ENCODE results near the gene PRDM8.
A peak's percentile ranks its signal among the peaks of the same experiment; 100 is the strongest.

Gene PRDM8

GRCh38 chr4:80184053-80184824 is 13.1 kb upstream of the PRDM8 start:
- peak; percentile 52 for DNase-seq

GRCh38 chr4:80184825-80185756 is 12.2 kb upstream of the PRDM8 start:
- DNase-seq, result no peak

DNA sequence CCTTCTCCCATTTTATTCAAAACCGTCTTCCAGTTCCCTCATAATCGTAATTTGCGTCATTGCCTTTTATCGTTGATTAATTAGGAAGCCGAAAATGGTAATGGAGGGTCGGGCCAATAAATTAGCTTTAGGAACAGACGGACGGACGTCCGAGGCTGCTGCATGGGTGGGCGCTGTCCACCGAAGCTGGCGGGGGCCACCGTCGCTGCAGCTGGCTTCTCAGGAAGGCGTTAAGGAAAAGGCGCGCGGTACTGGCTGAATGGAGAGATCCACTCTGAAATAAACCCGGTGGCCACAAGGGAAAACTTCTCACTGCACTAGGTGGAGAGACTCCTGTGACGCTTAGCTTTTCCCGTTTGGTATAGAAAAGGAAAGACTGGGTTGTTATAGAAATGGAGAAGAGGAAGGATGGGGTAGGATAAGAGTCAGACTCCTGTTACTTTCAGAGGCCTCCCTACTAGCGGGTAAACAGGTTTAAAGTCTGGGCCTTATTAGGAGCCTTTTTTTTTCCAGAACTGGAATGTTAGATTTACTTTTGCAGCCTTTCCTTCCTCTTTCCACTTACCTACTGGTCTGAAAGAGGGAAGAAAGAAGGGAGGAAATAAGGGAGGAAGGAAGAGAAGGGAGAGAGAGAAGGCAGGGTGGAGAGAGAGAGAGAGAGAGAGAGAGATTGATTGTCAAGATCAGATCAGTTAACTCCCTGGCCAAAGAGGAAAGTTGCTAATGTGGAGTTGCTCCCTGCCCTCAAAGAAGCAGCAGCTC is 11.3 kb upstream of the PRDM8 start:
- no peak for DNase-seq

DNA sequence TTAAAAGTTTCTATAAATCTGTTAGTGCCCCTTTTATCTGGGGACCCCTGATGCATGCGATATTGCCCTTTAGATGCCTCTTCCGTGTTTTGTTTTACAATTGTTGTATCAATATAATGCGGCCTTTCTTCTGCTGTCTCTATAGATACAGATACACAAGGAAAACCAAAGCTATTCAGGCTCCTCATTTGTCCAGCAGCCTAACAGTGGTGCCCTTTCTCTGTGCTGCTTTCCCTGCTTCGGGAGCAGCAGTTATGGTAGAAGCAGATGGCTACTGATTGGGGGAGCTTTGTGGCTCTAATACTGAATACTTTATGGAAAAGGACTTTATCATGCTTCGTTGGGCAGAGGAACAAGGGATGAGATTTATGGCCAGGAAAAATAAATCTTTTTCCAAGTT is 10.6 kb upstream of the PRDM8 start:
- DNase-seq, result no peak

DNA sequence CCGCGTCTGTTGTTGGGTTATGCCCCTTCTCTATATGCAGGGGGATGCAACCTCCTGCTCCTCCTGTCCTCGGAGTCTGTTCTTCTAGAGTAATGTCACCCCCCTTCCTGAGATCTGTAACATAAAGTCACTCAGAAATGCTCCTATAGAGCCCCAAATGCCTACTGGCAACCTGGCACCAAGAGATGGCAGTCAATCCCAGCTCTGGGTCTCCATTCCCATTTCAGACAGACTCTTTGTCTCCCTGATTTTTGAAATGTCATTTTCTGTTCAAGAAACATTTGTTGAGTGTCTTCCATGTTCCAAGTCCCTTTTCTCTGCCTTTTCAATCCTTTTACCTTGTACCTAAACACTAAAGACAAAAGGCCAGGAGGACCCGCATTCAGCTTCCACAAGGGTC is 9.6 kb upstream of the PRDM8 start:
- no peak for DNase-seq

DNA sequence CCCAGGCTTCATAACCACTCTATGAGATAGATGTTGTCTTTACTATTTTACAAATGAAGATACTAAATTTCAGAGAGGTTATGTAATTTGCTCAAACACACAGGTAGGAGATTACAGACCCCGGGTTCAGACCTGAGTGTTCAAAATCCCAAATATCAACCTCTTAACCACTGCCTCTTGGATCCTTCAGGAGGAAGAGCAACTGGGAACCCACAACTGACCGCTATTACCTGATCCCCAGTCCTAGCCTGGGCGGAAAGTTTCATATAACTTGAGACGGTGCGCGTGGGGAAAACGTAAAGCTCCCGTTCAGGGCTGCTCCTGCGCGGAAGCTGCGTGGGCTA is 8.9 kb upstream of the PRDM8 start:
- DNase-seq, result no peak

DNA sequence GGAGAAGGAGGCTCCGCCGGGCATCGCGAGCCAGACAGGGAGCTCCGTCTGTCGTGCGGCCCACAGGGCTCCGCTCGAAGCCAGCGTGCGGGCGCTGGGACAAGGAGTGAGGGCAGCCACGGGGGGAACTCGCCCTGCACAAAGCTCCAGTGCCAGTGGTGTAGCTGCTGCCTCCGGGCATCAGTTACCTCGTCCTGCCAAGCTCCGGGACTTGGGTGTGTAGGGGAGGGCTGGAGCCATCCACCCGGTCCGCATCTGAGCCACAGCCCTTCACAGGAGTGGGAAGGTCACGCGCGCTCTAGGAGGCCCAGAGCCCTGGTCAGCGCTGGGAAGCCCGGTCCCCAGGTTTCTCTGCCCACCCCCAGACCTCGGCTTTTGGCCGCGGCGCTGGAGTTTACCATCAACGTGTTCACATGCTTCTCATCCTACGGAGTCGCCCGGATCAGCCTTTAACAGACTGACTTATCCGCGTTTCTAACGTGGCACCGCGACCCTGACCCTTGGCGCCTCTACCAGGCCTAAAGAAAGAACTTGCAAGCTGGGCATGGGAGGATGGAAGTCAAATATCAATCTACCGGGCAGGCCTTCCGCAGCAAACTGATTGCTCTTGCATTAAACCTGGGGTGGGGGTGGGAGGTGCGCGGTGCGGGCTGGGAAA is 8.4 kb upstream of the PRDM8 start:
- DNase-seq, result no peak

- DNase-seq, result no peak
Measured at GRCh38 chr4:80189581-80189955, 7.7 kb upstream of the PRDM8 start.

GRCh38 chr4:80189956-80190677 is 7.2 kb upstream of the PRDM8 start:
- DNase-seq, result no peak

GRCh38 chr4:80192252-80192866 is 4.9 kb upstream of the PRDM8 start:
- DNase-seq, result no peak

DNA sequence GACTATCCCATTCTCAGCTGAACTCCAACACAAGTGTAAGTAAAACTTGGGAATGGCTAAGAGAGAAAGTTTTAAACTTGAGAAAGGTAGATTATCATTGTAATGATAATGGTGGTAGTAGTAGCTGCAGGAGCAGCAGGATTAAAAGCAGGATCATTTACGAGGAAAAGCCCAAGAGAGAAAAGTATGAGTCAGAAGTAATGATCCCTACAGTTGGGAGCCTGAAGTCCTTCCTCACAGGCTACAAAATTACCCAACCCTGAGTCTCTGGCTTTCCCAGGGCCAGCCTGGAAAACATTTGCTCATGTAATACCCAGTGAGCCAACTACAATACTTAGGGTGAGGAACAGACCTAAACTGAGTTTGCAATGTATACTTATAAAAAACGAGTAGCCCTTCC is 4.4 kb upstream of the PRDM8 start:
- no peak for DNase-seq

DNA sequence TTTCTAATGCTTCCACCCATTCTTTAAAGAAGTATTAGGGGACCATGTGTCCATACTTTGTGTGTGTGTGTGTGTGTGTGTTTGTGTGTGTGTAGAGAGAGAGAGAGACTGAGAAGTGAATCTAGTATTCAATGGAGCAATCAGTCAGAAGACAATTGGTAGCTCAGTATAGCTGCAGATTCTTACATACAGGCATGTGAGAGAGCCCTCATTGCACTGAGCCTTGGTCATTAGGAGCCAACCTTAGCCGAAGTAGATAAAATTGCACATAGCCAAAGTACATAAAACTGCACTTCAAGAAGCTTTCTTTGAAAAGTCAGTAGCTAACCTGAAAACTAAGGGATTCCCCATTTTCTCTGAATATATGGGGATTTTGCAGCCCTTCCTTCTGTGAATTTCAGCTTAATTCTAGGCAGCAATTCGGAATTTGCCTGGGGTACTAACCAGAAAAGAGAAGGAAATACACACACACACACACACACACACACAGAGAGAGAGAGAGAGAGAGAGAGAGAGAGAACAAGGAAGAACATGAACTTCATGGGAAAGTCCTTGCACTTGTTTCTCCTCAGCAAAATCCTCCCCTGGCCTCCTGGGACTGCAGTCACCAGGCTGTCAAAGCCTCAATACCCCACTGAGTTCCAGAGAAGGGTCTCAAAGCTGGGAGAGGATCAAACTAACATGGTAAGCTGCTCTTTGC is 1.7 kb upstream of the PRDM8 start:
- no peak for DNase-seq

GRCh38 chr4:80196259-80196921 is 913 bp upstream of the PRDM8 start:
- no peak for DNase-seq

DNA sequence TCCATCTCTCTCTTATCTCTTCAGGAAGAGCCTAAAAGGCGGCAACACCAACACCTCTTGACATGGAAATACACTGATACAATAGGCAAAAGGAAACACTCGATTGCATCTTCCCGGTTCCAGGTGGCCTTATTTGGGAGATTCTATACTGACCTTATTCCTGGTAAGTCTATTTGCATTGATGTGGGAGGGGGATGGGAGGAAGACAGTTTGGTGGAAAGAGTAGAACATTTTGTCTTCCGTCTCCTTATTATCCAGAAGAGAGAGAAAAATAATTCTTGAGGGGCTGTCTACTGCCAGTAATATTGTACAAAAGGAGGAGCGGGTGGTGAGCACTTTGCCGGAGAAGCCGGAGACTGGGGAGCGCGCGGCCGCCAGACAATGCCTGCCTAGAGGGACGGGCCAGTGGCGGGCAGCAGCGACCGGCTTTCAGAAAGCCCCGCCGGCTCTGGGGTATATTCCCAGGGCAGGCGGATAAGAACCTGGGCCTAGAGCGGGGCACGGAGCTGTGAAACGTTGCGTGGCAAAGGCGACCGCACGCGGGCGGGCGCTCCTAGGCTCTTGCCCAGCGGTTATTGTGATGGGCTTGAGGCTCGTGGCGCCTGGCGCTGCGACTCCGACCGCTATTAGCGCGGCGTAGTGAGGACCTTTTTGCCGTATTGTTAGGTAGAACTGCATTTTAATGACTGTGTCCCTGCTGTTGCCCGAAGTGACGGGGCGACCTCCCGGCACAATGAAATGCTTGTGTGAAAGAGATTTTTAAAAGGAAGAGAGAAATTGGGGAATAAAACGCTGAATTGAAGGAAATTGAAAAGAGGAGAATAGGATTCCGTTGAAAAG is 518 bp downstream of the PRDM8 start:
- peak; percentile 14 for DNase-seq

DNA sequence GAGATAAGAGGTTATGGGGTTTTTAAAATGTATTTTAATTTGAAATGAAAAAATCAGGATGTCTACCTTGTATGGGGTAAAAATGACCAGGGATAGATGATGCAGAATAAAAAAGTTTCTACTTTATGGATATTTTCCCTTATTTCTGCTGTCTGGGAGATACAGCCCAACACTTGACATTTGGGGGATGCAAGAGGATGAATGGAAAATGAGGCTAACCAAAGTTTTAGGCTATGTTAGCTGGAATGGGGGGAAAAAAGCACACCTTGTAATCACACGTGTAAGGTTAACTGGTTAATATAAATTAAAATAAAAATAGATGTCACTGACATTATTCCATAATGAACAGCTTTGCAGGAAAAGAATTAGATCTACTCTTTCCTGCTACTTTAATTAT is 1.1 kb downstream of the PRDM8 start:
- DNase-seq, result no peak

DNA sequence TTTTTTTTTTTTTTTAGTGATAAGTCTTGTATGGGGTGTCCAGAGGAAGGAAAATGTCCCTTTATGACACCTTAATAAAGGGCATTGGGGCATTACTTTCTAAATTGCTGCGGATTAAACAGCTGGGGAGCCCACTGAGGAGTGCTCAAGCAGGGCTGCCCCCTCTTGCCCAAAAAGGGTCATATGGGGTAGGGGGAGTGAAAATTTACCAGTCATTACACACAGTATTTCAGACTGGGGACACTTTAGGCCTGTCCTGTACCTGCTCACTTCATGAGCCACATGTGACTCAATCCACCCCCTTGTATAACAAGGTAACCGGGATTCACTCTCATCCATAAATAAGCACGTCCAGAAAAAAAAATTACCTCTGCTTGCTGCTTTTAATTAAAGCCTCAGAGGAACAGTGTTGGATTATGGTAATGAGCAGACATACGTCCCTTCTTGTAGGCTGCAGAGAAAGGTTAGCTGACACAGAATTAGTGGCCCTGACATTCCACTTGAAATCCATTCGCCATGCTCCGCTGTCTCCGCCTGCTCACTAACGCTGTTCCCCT is 1.8 kb downstream of the PRDM8 start:
- no peak for DNase-seq

DNA sequence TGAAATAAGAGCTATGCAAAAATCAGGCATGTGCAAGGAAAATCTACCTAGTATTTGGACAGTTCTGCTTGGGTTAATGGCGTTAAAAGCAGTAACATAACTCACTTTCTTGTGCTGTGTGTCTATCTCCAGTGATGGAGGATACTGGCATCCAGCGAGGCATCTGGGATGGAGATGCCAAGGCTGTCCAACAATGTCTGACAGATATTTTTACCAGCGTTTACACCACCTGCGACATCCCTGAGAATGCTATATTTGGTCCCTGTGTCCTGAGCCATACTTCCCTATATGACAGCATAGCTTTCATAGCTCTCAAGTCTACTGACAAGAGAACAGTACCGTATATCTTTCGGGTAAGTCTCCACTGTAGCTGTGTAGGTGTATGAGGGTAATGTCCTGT is 2.6 kb downstream of the PRDM8 start:
- DNase-seq, result no peak

DNA sequence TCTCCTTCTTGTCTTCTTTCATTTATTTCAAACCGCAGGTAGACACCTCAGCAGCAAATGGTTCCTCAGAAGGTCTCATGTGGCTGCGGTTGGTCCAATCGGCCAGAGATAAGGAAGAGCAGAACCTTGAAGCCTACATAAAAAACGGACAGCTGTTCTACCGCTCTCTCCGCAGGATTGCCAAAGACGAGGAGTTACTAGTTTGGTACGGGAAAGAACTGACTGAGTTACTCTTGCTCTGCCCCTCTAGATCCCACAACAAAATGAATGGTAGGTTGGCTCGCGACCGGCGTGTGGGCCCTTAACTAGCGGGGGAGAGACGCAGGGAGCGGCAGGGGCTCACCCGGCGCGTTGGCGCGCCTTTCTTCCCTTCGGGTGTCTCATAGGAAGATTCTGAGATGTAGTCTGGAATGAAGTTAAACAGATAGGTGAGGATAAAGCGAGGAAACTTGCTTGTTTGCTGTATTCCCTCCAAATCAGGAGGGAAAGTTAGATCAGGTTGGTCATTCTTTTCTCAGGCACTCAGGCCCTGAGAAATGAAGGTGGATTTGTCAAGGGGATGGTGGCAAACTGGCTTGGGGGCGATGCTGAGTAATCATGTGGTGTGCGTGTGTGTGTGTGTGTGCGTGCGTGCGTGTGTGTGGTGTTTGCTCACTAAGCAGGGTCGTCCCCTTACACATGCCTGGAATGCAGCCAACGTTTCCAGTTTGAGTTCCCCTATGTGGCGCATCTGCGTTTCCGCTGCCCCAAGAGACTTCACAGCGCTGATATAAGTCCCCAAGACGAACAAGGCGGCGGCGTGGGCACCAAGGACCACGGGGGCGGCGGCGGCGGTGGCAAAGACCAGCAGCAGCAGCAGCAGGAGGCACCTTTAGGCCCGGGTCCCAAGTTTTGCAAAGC is 4.2 kb downstream of the PRDM8 start:
- DNase-seq, result no peak
